PFSK-1 (cell line): ENCODE data around the gene TMEM185A.
"Not testable (repeated sequence)": the region's sequence is repeated elsewhere in the genome, so short reads cannot be mapped to it uniquely, and the experiment has no call there.

ENCODE experiments used
- FOXP2 ChIP-seq: optimal IDR thresholded peaks from 2 replicates; pipeline ENCODE3; 2011; ENCODE audit warnings: borderline replicate concordance, control low read depth, inconsistent platforms; ENCODE audit not compliant: insufficient read depth; ENCODE audit errors: extremely low read length, extremely low read depth
- POLR2AphosphoS5 ChIP-seq: IDR thresholded peaks from 2 replicates; pipeline ENCODE4 v1.6.1; 2012; ENCODE audit warnings: low read depth, mild to moderate bottlenecking, control low read depth, low read length, moderate library complexity
- SIN3A ChIP-seq: IDR thresholded peaks from 2 replicates; pipeline ENCODE4 v1.6.1; 2012; ENCODE audit warnings: mild to moderate bottlenecking, low read length, moderate library complexity, borderline replicate concordance; ENCODE audit not compliant: insufficient read depth
- TAF1 ChIP-seq: IDR thresholded peaks from 2 replicates; pipeline ENCODE4 v1.6.1; 2012; ENCODE audit warnings: low read length, control low read depth, borderline replicate concordance; ENCODE audit not compliant: insufficient read depth
- TF ChIP-seq, protein P1 (sequence below), 2 experiments: IDR thresholded peaks; 2 replicates each; pipeline versions ENCODE4 v1.6.1 to v1.8.0; 2011 to 2012; ENCODE audit warnings: low read depth in 2 of 2, low read length in 2 of 2, control low read depth in 1 of 2, inconsistent platforms in 1 of 2, mild to moderate bottlenecking in 1 of 2, moderate library complexity in 1 of 2; ENCODE audit not compliant: insufficient read depth in 1 of 2

TMEM185A gene

DNA sequence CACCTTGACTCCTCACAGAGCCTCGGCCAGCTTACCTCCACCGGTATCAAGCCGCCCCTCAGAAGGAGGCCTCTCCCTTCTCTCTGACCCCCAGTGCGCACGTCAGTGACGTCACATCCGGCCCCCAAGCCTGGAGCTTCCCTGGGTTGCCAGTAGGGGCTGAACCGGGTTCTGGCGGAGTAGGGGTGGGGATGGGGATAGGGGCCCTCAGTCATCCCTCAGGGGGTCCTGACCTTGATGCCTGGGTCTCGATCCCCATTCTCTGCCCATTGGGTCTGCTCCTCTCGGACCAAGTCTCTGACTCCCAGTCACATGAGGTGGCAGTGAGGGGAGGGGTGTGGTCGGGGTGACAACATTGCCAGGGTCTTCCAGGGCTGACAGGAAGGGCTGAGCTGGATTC is 44.2 kb downstream of the TMEM185A start, which contains the start of gene MAGEA9B:
Gene MAGEA9B (minus strand): TSS at position 101 of the 400 bp plus-strand sequence. CDS start 4,280 bp downstream, outside the sequence.
- not testable (repeated sequence) for TF ChIP-seq POLR2AphosphoS5, TAF1, SIN3A

DNA sequence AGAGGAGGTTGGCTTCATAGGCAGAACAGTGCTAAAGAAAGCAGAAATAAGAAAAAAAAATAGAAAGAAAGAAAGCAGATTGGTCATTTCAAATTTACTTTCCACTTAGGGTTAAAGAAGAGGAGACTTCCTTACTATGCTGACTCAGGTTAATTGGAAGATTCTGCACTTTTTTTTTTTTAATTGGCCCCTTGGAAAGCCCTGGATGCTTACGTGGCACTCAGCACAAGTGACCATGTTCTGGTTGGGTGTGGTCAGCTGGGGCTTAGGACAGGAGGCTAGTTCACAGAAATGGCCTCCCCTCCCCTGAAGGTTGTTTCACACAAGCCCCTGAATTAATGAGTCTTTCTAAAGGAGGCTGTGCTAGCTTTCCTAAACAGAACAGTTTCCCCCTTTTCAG is 58.8 kb downstream of the TMEM185A start:
- TF ChIP-seq POLR2AphosphoS5 (no peak), SIN3A (no peak), TAF1 (no peak), FOXP2 (no peak)
- TF ChIP-seq, protein P1, sequence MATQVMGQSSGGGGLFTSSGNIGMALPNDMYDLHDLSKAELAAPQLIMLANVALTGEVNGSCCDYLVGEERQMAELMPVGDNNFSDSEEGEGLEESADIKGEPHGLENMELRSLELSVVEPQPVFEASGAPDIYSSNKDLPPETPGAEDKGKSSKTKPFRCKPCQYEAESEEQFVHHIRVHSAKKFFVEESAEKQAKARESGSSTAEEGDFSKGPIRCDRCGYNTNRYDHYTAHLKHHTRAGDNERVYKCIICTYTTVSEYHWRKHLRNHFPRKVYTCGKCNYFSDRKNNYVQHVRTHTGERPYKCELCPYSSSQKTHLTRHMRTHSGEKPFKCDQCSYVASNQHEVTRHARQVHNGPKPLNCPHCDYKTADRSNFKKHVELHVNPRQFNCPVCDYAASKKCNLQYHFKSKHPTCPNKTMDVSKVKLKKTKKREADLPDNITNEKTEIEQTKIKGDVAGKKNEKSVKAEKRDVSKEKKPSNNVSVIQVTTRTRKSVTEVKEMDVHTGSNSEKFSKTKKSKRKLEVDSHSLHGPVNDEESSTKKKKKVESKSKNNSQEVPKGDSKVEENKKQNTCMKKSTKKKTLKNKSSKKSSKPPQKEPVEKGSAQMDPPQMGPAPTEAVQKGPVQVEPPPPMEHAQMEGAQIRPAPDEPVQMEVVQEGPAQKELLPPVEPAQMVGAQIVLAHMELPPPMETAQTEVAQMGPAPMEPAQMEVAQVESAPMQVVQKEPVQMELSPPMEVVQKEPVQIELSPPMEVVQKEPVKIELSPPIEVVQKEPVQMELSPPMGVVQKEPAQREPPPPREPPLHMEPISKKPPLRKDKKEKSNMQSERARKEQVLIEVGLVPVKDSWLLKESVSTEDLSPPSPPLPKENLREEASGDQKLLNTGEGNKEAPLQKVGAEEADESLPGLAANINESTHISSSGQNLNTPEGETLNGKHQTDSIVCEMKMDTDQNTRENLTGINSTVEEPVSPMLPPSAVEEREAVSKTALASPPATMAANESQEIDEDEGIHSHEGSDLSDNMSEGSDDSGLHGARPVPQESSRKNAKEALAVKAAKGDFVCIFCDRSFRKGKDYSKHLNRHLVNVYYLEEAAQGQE (IDR thresholded peaks at IDR 0.05; ENCODE audit: insufficient read depth in 1 of 2, low read depth in 2 of 2, low read length in 2 of 2), result no peak

DNA sequence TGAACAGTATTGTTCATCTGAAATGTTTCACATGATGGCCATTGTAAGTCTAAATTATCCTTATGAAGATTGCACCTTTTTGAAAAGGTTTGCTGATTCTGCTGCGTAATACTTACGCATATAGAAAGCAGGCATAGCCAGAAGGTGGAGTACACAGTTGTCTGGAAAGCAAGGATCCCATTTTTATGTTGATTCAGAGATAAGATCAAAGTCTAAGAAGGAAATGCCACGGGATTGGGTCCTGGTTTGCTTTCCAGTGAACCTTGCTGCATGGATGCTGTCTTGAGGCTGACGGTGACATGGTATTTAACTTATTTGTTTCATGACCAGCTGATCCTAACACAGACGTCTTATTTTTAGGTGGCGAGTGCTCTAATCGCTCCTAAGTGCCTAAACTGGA is 59.8 kb downstream of the TMEM185A start:
- TF ChIP-seq SIN3A, result no peak

DNA sequence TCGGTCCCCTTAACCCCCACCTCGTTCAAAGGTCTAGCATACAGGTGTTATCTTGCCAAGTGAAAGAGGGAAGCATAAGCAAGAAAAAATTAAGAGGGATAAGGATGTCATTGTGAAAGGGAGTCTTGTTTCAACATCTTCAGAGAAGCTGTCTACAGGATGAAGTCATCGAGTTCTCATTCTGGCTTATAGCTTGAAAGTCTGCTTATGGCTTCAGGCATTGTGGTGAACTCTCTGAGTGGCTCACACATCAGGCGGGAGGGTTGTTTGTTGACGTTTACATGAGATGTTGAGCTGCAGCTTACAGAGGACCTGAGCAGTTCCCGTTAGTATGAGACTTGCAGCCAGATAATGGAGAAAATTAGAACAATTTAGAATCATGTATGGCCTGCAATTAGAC is 60.9 kb downstream of the TMEM185A start:
- TF ChIP-seq TAF1, result no peak
- no peak for TF ChIP-seq SIN3A
- TF ChIP-seq POLR2AphosphoS5, result no peak
- TF ChIP-seq FOXP2, result no peak
- TF ChIP-seq, protein P1 (IDR thresholded peaks at IDR 0.05; ENCODE audit: insufficient read depth in 1 of 2, low read depth in 2 of 2, low read length in 2 of 2), result no peak

DNA sequence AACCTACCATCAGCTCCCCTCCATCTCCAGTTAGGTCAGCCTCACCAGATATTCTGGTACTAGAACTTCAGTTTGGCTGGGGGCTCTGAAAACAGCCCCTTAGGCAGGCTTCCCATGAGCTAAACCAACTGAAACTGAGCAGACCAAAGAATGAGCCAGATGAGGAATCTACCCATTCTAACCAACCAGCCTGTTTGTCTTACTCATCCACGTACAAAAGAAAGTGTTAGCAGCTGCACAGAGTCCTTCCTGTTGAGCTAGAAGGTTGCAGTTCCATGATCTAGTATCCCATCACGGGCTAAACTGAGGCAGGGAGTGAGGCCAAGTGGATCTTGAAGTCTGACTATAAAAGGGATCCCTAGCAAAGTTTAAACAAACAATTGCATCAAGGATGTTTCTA is 61.8 kb downstream of the TMEM185A start:
- TF ChIP-seq SIN3A (no peak), TAF1 (no peak), POLR2AphosphoS5 (no peak), FOXP2 (no peak)
- TF ChIP-seq, protein P1 (IDR thresholded peaks at IDR 0.05; ENCODE audit: insufficient read depth in 1 of 2, low read depth in 2 of 2, low read length in 2 of 2), result no peak

DNA sequence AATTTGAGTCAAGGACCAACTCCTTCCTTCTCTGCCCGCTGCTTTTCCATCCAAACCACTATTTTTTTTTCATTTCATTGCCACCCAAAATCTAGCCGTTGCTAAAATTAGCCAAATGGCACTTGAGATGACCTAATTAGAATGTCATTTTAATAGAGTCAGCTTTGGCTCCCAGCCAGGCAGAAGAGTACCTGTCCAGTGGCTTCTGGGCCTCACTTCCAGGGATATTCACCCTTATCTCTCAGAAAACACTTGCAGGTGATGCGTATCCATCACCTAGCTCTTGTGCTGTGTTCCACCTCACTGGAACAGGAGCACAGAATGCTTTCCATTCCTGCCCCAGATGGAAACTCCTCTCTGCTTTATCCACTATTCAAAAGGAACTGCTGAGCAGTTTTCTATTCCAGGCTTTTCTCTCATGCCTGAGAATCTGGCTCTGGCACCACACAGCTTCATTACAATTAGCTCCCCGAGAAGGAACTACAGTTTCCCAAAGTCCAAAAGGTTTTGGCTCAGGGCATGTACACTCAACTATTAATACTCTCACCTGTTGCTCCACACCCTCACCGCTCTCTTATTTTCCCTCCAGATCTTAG is 62.8 kb downstream of the TMEM185A start:
- TF ChIP-seq POLR2AphosphoS5 (no peak), TAF1 (no peak), FOXP2 (no peak), SIN3A (no peak)
- TF ChIP-seq, protein P1 (IDR thresholded peaks at IDR 0.05; ENCODE audit: insufficient read depth in 1 of 2, low read depth in 2 of 2, low read length in 2 of 2), result no peak
